Measurements from ENCODE around the gene C10orf62.
"Not testable (repeated sequence)": the region's sequence is repeated elsewhere in the genome, so short reads cannot be mapped to it uniquely, and the experiment has no call there.

Gene C10orf62, protein sequence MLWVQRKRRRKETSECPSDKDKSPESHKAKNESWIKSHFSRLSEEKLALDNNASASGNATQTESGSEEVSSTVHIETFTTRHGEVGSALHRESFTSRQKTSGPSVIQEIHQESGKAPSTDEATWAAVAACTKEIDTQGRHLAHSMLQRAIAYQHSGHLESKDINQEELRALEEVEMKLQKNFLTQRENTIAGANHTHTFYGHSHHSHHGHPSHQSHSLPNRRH

DNA sequence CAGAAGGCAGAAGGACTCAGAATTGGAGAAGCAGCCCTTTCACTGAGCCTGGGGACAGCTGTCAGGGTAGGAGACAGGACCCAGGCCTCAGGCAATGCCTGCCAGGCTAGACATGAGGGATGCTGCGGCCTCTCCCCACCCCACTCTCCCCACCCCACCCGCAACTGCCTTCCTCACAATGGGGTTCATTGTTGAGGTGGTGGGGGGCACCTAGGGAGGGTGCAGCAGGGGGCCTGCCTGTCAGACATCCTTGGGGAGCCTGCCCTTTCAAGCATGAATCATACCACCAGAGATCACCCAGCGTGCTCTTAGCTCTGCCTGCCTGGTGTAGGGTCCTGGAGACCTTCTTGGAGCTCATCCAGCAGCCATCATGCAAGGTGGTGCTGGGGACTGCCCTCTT, at the start of gene C10orf62:
Gene C10orf62, plus strand, starts transcription at position 243 of the 400 bp plus-strand sequence. CDS start 177 bp downstream, outside the sequence.
- no peak for DNase-seq

DNA sequence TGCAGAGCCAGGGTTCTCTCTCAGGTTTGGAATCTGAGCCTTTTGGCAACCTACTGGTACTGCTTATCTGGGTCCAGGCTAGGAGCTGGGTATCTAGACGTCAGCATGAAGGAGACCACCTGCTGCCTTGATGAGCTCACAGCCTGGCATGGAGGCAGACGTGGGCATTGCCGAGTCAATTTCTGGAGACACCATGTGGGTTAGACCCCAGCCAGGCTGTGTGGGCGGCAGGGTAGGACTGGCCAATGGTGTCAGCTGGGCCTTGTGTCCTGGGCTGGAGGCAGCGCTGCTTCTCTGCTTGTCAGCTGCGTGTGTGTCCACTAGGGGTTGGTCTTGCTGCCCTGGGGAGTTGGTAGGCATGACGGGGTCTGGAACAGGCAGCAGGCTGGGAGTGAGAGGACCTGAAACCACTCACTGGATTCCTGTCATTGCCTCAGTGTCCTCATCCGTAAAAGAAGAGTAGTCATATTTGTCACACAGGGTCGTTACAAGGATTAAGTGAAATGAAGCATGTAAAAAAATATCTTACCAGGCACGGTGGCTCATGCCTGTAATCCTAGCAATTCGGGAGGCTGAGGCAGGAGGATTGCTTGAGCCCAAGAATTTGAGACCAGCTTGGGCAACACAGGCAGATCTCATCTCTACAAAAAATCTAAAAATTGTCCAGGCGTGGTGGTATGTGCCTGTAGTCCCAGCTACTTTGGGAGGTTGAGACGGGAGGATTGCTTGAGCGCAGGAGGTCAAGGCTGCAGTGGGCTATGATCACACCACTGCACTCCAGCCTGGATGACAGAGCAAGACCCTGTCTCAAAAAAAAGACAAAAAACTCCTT, 48.6 kb upstream of the C10orf62 start:
- no peak for DNase-seq

GRCh38 chr10:97542169-97543024, 47.1 kb upstream of the C10orf62 start:
- no peak for DNase-seq

DNA sequence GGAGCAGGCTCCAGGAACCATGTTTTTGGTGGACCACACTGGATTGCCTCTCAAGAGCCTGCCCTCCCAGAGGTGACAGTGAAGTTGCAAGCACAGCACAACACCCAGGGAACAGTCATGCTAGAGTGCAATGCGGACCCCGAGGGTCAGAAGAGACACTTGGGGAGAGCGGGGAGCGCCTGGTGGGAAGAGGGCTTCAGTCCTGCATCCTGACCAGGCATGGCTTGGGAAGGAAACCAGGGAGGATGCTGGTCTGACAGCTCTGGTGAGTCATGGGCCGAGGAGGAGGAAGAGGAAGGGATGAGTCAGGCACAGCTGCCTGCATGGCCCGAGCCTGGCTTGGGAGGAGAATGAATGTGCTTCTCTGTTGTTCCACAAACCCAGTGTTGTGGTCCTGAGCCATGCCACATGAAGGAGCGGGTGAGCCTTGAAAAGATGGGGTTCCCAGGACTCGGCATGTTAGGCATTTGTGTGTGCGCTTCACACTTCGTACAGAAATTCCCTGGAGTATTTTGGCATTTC, 46.4 kb upstream of the C10orf62 start:
- no peak for DNase-seq

- DNase-seq, result no peak
Observed at GRCh38 chr10:97546456-97547270, 42.9 kb upstream of the C10orf62 start.

DNA sequence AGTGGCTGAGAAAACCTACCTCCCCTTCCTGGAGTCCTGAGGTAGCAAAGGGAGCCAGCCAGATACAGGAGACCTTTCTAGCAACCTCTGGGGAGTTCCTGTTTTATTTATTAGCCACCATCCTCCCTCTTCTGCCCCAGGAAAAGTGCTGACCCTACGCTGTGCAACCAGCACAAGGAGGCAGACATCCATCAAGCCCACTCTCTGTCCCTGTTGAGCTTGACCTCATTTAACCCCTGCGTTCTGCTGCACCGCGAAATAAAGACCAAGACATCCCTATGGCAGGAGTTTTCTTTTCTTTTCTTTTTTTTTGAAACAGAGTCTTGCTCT, 42.3 kb upstream of the C10orf62 start:
- no peak for DNase-seq

- no peak for DNase-seq
Observed at GRCh38 chr10:97547962-97548361, 41.6 kb upstream of the C10orf62 start.

DNA sequence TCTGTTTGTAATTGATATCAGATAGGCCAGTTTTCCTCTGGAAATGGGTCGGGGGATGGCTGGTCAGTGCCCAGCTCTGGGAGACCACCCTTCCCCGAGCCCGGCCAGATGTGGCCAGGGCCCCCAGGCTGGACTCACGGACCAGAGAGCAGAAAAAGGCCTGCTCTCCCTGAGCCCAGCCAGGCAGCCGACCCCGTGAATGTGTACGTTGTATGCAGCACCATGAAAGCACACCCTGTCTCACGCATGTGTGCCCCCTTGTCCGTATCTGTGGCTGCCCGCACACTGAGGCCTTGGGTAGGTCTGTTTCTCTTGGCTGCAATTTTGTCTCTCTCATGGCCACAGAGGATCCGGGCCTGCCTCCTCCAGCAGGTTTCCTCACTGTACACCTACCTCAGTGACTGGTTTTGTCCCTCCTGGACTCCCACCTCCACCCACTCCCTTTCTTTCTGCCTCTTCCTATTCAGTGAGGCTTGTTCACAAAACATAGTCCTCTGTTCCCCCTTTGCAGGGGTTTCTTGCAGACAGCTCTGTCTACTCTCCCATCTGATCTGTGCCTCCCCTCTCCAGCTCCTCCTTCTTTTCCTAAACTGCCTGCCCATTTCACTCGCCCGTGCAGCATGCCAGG, 40.6 kb upstream of the C10orf62 start:
- no peak for DNase-seq

DNA sequence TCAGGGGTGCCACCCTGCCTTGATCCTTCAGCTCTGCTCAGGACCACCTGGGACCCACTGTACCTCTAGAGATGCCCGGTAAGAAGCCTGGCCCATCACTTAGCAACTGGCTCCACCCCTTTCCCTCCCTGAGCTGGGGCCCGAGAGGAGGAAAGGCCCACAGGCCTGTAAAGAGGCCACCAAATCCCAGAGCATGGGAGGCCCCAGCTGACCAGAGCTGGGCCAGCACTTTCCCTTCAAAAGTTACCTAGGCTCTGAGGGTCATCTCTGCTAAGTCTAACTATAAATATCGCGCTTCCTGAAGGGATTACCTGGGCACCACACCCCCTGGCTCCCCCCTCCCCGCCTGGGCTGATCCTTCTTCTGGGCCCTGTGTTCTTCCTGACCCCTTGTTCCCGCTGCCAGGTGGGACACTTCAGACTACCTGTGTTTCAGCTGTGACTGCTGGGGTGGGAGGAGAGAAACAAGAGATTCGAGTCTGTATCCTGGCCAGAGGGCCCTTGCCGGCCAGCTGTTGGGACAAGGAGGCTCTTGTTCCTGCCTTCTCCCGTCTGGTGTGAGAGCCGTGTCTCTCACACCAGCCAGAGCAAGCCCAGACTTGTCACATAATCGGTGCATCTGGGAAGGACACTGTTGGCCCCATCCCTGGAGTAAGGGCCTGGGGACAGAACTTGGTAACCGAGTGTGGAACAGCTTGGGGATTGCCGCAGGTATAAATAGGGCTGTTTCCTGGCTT, 39.8 kb upstream of the C10orf62 start:
- no peak for DNase-seq

- no peak for DNase-seq
Observed at GRCh38 chr10:97550336-97551149, 39.0 kb upstream of the C10orf62 start.

GRCh38 chr10:97551271-97551670, 38.2 kb upstream of the C10orf62 start:
- DNase-seq, result no peak

GRCh38 chr10:97553575-97554031, 35.9 kb upstream of the C10orf62 start:
- peak; percentile 1 for DNase-seq

DNA sequence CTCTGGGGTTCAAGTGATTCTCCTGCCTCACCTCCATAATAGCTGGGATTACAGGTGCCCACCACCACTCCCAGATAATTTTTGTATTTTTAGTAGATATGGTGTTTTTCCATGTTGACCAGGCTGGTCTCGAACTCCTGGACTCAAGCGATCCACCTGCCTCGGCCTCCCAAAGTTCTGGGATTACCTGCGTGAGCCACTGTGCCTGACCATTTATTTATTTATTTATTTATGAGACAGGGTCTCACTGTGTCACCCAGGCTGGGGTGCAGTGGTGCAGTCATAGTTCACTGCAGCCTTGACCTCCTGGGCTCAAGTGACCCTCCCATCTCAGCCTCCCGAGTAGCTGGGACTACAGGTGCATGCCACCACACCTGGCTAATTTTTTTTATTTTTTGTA, 35.2 kb upstream of the C10orf62 start:
- DNase-seq, result not testable (repeated sequence)

GRCh38 chr10:97555541-97555940, 34.0 kb upstream of the C10orf62 start:
- not testable (repeated sequence) for DNase-seq

GRCh38 chr10:97560731-97561381, 28.7 kb upstream of the C10orf62 start:
- not testable (repeated sequence) for DNase-seq

GRCh38 chr10:97561386-97562077, 28.0 kb upstream of the C10orf62 start:
- DNase-seq, result not testable (repeated sequence)

DNA sequence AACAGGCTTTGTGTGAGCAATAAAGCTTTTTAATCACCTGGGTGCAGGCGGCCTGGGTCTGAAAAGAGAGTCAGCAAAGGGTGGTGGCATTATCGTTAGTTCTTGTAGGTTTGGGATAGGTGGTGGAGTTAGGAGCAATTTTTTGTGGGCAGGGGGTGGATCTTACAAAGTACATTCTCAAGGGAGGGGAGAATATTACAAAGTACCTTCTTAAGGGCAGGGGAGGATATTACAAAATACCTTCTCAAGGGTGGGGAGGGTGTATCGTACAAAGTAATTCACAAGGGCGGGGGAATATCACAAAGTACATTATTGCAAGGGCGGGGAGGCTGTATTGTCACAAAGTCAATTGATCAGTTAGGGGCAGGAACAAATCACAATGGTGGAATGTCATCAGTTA, 27.2 kb upstream of the C10orf62 start:
- DNase-seq, result not testable (repeated sequence)

DNA sequence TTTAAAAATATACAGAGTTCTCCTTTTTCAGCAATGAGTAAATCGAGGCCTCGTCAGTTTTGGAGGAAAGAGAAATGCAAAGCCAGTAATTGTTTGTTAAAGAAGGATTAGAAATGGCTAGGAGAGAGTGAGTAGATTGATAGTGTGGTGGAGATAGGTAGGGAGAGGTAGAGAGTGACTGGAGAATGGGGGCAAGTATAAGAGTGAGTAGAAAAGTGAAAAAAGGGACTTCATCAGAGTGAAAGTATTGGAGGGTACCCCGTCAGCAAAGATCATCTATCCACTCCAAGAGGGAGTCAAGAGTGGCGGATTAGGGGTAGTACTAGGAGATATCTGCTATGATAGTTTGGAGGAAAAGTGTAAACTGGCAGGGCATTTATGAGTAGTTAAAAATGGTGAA, 26.2 kb upstream of the C10orf62 start:
- DNase-seq, result no peak

DNA sequence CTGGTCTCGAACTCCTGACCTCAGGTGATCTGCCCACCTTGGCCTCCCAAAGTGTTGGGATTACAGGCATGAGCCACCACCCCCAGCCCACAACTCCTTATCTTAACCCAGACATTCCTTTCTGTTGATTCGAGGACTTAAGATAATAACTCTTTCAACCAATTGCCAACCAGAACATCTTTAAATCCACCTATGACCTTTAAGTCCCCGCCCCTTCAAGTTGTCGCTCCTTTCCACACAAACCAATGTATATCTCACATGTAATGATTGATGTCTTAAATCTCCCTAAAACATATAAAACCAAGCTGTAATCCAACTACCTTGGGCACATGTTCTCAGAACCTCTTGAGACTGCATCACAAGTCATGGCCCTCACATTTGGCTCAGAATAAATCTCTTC, 24.7 kb upstream of the C10orf62 start:
- no peak for DNase-seq

All from NCI-H774 (cell line).